Heart right ventricle (tissue), 16 donors: Measurements from ENCODE around the gene EIF3A. TPM values are rescaled to one million over a fixed set of nuclear protein-coding genes. Genes with fewer than 3 reads are reported as not detected.

Source experiments
- ATAC-seq, 8 donors: fragments of 200-7000 bp; cut with Tn5 transposase; one replicate each; pipeline ENCODE4 v1.9.1; 2020; ENCODE audit warnings: mild to moderate bottlenecking in 8 of 8, moderate library complexity in 8 of 8, moderate number of reproducible peaks in 1 of 8
- DNase-seq, 2 donors: peaks; one replicate each; pipeline ENCODE4 v3.0.0-alpha.2; 2020
- H3K27ac ChIP-seq, 10 donors: fragments of 200-600 bp; sonication (generic) in 2 of 10; one replicate each; pipeline versions ENCODE4 v1.5.0 to v1.8.0; 2020 to 2022; ENCODE audit warnings: mild to moderate bottlenecking in 3 of 10
- H3K27me3 ChIP-seq, 7 donors: fragments of 200-600 bp; one replicate each; pipeline ENCODE4 v1.8.0; 2021 to 2022; ENCODE audit warnings: mild to moderate bottlenecking in 2 of 7
- H3K36me3 ChIP-seq, 9 donors: fragments of 200-600 bp; sonication (generic) in 1 of 9; one replicate each; pipeline versions ENCODE4 v1.5.0 to v1.8.0; 2020 to 2022; ENCODE audit warnings: mild to moderate bottlenecking in 2 of 9
- H3K4me1 ChIP-seq, 9 donors: fragments of 200-600 bp; sonication (generic) in 1 of 9; one replicate each; pipeline versions ENCODE4 v1.5.0 to v1.8.0; 2020 to 2022; ENCODE audit warnings: mild to moderate bottlenecking in 4 of 9
- H3K4me3 ChIP-seq, 10 donors: fragments of 200-600 bp; sonication (generic) in 2 of 10; one replicate each; pipeline versions ENCODE4 v1.5.0 to v1.8.0; 2020 to 2022; ENCODE audit warnings: mild to moderate bottlenecking in 7 of 10, moderate library complexity in 2 of 10
- H3K9me3 ChIP-seq, 11 donors: fragments of 200-600 bp in 10 of 11; sonication (generic) in 2 of 11; one replicate each; pipeline versions ENCODE4 v1.5.0 to v1.8.0; 2013 to 2022; ENCODE audit warnings: mild to moderate bottlenecking in 2 of 11, control low read depth in 1 of 11, moderate library complexity in 1 of 11
- WGBS, 2 donors: extraction: QIAGEN DNeasy Blood & Tissue Kit; methylation state at CpG; one replicate each; pipeline ENCODE4 v1.1.7; 2013; ENCODE audit warnings: inconsistent platforms in 1 of 2; 5-methylcytosine and 5-hydroxymethylcytosine counted together
- intact Hi-C, 10 donors: fragments of 100-400 bp; cut with DNase I; formaldehyde crosslinking; loops; one replicate each; pipeline versions ENCODE4 v1.11.1 to v1.14.2; 2022
- polyA plus RNA-seq, 2 donors: library from polyadenylated mRNA; stranded (reverse); fragments of 200-250 nt; gene quantifications; one replicate each; pipeline ENCODE4 v1.2.3, GENCODE V29; 2013
- total RNA-seq, 10 donors: library from RNA; stranded (reverse); fragmentation: NEBNext Ultra II Directional in 3 of 10; extraction: Animal tissue kit (Norgen Biotek cat#: 25700) in 3 of 10; gene quantifications; one replicate each; pipeline versions ENCODE4 v1.2.1 to v1.2.4, GENCODE V29; 2021 to 2023
- TF ChIP-seq, protein P1 (sequence below), 9 donors: fragments of 200-600 bp; sonication (generic) in 2 of 9; IDR thresholded peaks; one replicate each; pipeline versions ENCODE4 v1.5.0 to v1.8.0; 2021 to 2022; ENCODE audit warnings: antibody characterized with exemption in 9 of 9, mild to moderate bottlenecking in 5 of 9, moderate library complexity in 1 of 9
- donor health status: Arrhythmogenic right ventricular cardiomyopathy.
- donor health status: ischemic (EF 13 %, LVEDD 7.1; RV severe dilation, severe dysfunction).
- donor health status: healthy with polysubstance abuse.
- donor health status: DM: no; HTN: yes; CAD: no.
- donor health status: DM: no; HTN: no; CAD: no.
- donor health status: ischemic (EF 25% LVEDD 6.9; RV normal size, moderate dysfunction).
- donor health status: ischemic (EF 25% LVEDD 5.7; RV mildly dilated, moderate dysfunction).
- donor health status: healthy.
- donor health status: DM: yes; HTN: yes; CAD: no.
- donor health status: Ischemic cardiomyopathy.
- donor health status: ischemic (EF 35%, LVEDD 5.7; RV mildly dilated, moderate dysfunction).
- donor health status: nonischemic (EF 11% LVEDD 7.7; RV severe dilation, severe dysfunction).
- donor health status: DM: yes; HTN: yes; CAD: no.
- donor health status: PGD.
- donor health status: ischemic (EF 29% LVEDD 5.4; RV normal size, mild dysfunction).
- donor health status: nonischemic (EF 23%, LVEDD 6.1; RV moderate dilation, normal function).

EIF3A gene
- total and polyA plus RNA-seq, 12 donors: 46.9 to 139 (median 124) TPM

DNA sequence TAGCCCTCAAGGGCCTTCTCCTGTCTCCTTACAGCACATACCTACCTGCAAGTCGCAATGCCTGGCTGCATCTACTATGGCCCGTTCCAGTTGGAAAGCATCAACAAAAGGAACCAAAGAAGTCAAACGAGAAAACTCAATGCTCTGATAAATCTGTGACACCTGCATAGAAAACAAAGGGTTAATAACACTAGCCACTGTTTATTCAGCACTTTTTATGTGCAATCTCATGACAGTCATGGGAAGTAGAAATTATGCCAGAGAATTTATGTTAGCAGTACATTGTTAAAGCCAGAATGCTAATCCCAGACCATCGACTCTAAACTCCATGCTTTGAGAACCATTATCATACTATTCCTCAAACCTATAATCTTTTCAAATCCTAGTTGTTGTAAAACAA lies 21.1 kb downstream of the EIF3A start:
- H3K27me3 ChIP-seq: no peaks in the 10 kb centered on the region
- peaks cover 0 to 100% (median 83%) of the 10 kb centered on the region in 9 donors for H3K36me3 ChIP-seq
- H3K9me3 ChIP-seq: no peaks in the 10 kb centered on the region
- 78 to 85% methylated on average over 4 of the region's 4 CpGs for WGBS, 2 donors
- TF ChIP-seq, protein P1, sequence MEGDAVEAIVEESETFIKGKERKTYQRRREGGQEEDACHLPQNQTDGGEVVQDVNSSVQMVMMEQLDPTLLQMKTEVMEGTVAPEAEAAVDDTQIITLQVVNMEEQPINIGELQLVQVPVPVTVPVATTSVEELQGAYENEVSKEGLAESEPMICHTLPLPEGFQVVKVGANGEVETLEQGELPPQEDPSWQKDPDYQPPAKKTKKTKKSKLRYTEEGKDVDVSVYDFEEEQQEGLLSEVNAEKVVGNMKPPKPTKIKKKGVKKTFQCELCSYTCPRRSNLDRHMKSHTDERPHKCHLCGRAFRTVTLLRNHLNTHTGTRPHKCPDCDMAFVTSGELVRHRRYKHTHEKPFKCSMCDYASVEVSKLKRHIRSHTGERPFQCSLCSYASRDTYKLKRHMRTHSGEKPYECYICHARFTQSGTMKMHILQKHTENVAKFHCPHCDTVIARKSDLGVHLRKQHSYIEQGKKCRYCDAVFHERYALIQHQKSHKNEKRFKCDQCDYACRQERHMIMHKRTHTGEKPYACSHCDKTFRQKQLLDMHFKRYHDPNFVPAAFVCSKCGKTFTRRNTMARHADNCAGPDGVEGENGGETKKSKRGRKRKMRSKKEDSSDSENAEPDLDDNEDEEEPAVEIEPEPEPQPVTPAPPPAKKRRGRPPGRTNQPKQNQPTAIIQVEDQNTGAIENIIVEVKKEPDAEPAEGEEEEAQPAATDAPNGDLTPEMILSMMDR (IDR thresholded peaks at IDR 0.05): no peak
- intact Hi-C loops: no loop called here
- DNase-seq: no peak
- H3K4me3 ChIP-seq: no peak overlapping the region
- H3K27ac ChIP-seq: no peak overlapping the region
- no peak for ATAC-seq
- H3K4me1 ChIP-seq: no peaks in the 10 kb centered on the region

DNA sequence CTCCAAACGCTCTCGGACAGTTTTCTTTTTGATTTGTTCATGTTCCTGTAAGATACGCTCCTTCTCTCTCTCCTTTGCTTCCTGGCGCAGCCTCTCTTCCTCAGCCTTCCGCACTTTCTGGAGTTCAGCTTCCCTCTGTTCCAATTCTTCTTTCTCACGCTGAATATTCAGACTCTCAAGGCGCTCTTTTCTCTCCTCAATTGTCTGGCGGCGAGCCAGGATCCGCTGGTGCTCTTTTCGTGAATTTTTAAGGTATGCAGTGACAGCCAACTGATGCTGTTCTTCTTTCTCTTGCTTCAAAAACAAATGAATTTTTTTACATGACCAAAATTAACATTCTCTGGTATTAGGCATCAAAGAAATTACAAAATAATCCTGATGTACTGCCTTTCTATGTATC lies 22.6 kb downstream of the EIF3A start:
- H3K4me3 ChIP-seq: no peak overlapping the region
- no peak for DNase-seq
- intact Hi-C loops: no loop called here
- H3K27me3 ChIP-seq: no peaks in the 10 kb centered on the region
- H3K4me1 ChIP-seq: no peaks in the 10 kb centered on the region
- H3K9me3 ChIP-seq: no peaks in the 10 kb centered on the region
- WGBS, 2 donors: 89 to 90% methylated on average over 11 of the region's 11 CpGs
- no peak overlapping the region for H3K27ac ChIP-seq
- no peak for ATAC-seq
- TF ChIP-seq, protein P1 (IDR thresholded peaks at IDR 0.05): no peak
- peaks cover 0 to 100% (median 80%) of the 10 kb centered on the region in 9 donors for H3K36me3 ChIP-seq

DNA sequence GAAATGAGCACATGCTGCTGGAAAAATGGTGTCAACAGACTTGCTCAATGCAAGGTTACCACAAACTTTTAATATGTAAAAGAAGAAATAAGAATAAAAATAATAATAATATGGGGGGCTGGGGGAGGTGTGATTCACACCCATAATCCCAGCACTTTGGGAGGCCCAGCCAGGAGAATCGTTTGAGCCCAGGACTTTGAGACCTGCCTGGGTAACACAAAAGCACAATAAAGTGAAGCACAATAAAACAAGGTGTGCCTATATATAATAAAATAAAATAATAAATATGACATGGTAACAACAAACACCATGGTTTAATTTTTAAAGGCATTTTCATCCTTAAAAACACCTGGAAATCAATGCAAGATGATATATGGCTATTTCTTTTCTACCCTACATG lies 25.1 kb downstream of the EIF3A start:
- no peaks in the 10 kb centered on the region for H3K27me3 ChIP-seq
- DNase-seq (no peak), ATAC-seq (no peak)
- H3K9me3 ChIP-seq: no peaks in the 10 kb centered on the region
- no peak overlapping the region for H3K4me3 ChIP-seq
- no peak overlapping the region for H3K27ac ChIP-seq
- intact Hi-C loops: no loop called here
- 86 to 94% methylated on average over 1 of the region's 1 CpG for WGBS, 2 donors
- TF ChIP-seq, protein P1 (IDR thresholded peaks at IDR 0.05): no peak
- H3K4me1 ChIP-seq: no peaks in the 10 kb centered on the region
- H3K36me3 ChIP-seq: peaks cover 0 to 100% (median 79%) of the 10 kb centered on the region in 9 donors

DNA sequence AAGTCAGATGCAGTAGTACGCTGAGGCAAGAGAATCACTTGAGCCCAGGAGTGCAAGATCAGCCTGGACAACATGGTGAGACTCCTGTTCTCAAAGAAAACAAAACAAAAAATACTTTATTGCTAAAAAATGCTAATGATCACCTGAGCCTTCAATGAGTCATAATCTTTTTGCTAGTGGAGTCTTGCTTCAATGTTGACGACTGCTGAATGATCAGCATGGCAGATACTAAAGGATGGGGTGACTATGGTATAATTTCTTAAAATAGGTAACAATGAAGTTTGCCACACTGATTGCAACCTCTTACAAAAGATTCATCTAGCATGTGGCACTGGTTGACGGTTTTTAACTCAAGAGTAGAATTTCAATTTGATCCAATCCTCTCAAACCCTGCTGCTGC lies 28.8 kb downstream of the EIF3A start:
- no peak overlapping the region for H3K27ac ChIP-seq
- WGBS, 2 donors: 88 to 91% methylated on average over 3 of the region's 3 CpGs
- H3K4me3 ChIP-seq: no peak overlapping the region
- ATAC-seq (no peak), DNase-seq (no peak)
- peaks cover 0 to 100% (median 79%) of the 10 kb centered on the region in 9 donors for H3K36me3 ChIP-seq
- intact Hi-C loops: no loop called here
- no peaks in the 10 kb centered on the region for H3K9me3 ChIP-seq
- TF ChIP-seq, protein P1 (IDR thresholded peaks at IDR 0.05): no peak
- no peaks in the 10 kb centered on the region for H3K4me1 ChIP-seq
- H3K27me3 ChIP-seq: no peaks in the 10 kb centered on the region
